Measurements from ENCODE around the gene EPYC. TPM values are rescaled to one million over a fixed set of nuclear protein-coding genes. Genes with fewer than 3 reads are reported as not detected.

Gene EPYC
- total and polyA plus RNA-seq, 4 donors = 0.05 to 0.31 TPM; not detected in 2

GRCh38 chr12:90954428-90954827 is 50.3 kb downstream of the EPYC start:
- DNase-seq (no peak), ATAC-seq (ENCODE audit: insufficient read depth, low FRiP score) (no peak)
- H3K27ac ChIP-seq (ENCODE audit: low read depth in 1 of 2, low read length in 1 of 2) = no peak overlapping the region
- TF ChIP-seq CTCF (IDR thresholded peaks at IDR 0.05; ENCODE audit: control extremely low read depth, extremely low read depth) = no peak
- no peak overlapping the region for H3K9ac ChIP-seq (ENCODE audit: insufficient read depth in 1 of 2, low read length in 2 of 2)
- H3K36me3 ChIP-seq (ENCODE audit: control insufficient read depth in 4 of 4, insufficient read depth in 4 of 4, low read length in 4 of 4) = no peaks in the 10 kb centered on the region
- 97 to 98% methylated on average over 25 of the region's 25 CpGs for WGBS, 2 donors
- no peaks in the 10 kb centered on the region for H3K9me3 ChIP-seq (ENCODE audit: control insufficient read depth in 4 of 4, insufficient read depth in 3 of 4, low read length in 3 of 4)
- peaks cover 0 to 4% (median 0%) of the 10 kb centered on the region in 5 donors for H3K4me1 ChIP-seq (ENCODE audit: control insufficient read depth in 5 of 5, insufficient read depth in 5 of 5, low read length in 5 of 5)
- no peaks in the 10 kb centered on the region for H3K27me3 ChIP-seq (ENCODE audit: control insufficient read depth in 3 of 3, insufficient read depth in 3 of 3, low read length in 2 of 3)
- no peak overlapping the region for H3K4me3 ChIP-seq

- Histone ChIP-seq H3K4me3 (no peak overlapping the region), H3K9me3 (ENCODE audit: control insufficient read depth in 4 of 4, insufficient read depth in 3 of 4, low read length in 3 of 4) (no peaks in the 10 kb centered on the region), H3K9ac (ENCODE audit: insufficient read depth in 1 of 2, low read length in 2 of 2) (no peak overlapping the region), H3K27me3 (ENCODE audit: control insufficient read depth in 3 of 3, insufficient read depth in 3 of 3, low read length in 2 of 3) (no peaks in the 10 kb centered on the region), H3K4me1 (ENCODE audit: control insufficient read depth in 5 of 5, insufficient read depth in 5 of 5, low read length in 5 of 5) (peaks cover 0 to 4% (median 0%) of the 10 kb centered on the region in 5 donors), H3K36me3 (ENCODE audit: control insufficient read depth in 4 of 4, insufficient read depth in 4 of 4, low read length in 4 of 4) (no peaks in the 10 kb centered on the region), H3K27ac (ENCODE audit: low read depth in 1 of 2, low read length in 1 of 2) (no peak overlapping the region)
- ATAC-seq (ENCODE audit: insufficient read depth, low FRiP score) (no peak), DNase-seq (no peak)
- no peak for TF ChIP-seq CTCF (IDR thresholded peaks at IDR 0.05; ENCODE audit: control extremely low read depth, extremely low read depth)
- 84 to 86% methylated on average over 32 of the region's 32 CpGs for WGBS, 2 donors
Observed at GRCh38 chr12:90953956-90954421, 50.8 kb downstream of the EPYC start.

- DNase-seq = no peak
- ATAC-seq (ENCODE audit: insufficient read depth, low FRiP score) = no peak
- Histone ChIP-seq H3K36me3 (ENCODE audit: control insufficient read depth in 4 of 4, insufficient read depth in 4 of 4, low read length in 4 of 4) (no peaks in the 10 kb centered on the region), H3K4me1 (ENCODE audit: control insufficient read depth in 5 of 5, insufficient read depth in 5 of 5, low read length in 5 of 5) (no peaks in the 10 kb centered on the region), H3K9ac (ENCODE audit: insufficient read depth in 1 of 2, low read length in 2 of 2) (no peak overlapping the region), H3K27ac (ENCODE audit: low read depth in 1 of 2, low read length in 1 of 2) (no peak overlapping the region), H3K9me3 (ENCODE audit: control insufficient read depth in 4 of 4, insufficient read depth in 3 of 4, low read length in 3 of 4) (no peaks in the 10 kb centered on the region), H3K27me3 (ENCODE audit: control insufficient read depth in 3 of 3, insufficient read depth in 3 of 3, low read length in 2 of 3) (no peaks in the 10 kb centered on the region), H3K4me3 (no peak overlapping the region)
- TF ChIP-seq CTCF (IDR thresholded peaks at IDR 0.05; ENCODE audit: control extremely low read depth, extremely low read depth) = no peak
Observed at GRCh38 chr12:90951432-90952105, 53.2 kb downstream of the EPYC start.

GRCh38 chr12:90947869-90948268 is 56.9 kb downstream of the EPYC start:
- Histone ChIP-seq H3K4me3 (no peak overlapping the region), H3K36me3 (ENCODE audit: control insufficient read depth in 4 of 4, insufficient read depth in 4 of 4, low read length in 4 of 4) (no peaks in the 10 kb centered on the region), H3K4me1 (ENCODE audit: control insufficient read depth in 5 of 5, insufficient read depth in 5 of 5, low read length in 5 of 5) (peaks cover 0 to 4% (median 0%) of the 10 kb centered on the region in 5 donors), H3K27me3 (ENCODE audit: control insufficient read depth in 3 of 3, insufficient read depth in 3 of 3, low read length in 2 of 3) (no peaks in the 10 kb centered on the region), H3K9me3 (ENCODE audit: control insufficient read depth in 4 of 4, insufficient read depth in 3 of 4, low read length in 3 of 4) (no peaks in the 10 kb centered on the region), H3K9ac (ENCODE audit: insufficient read depth in 1 of 2, low read length in 2 of 2) (no peak overlapping the region), H3K27ac (ENCODE audit: low read depth in 1 of 2, low read length in 1 of 2) (no peak overlapping the region)
- ATAC-seq (ENCODE audit: insufficient read depth, low FRiP score) (no peak), DNase-seq (no peak)
- WGBS, 2 donors = 71 to 94% methylated on average over 7 of the region's 7 CpGs
- no peak for TF ChIP-seq CTCF (IDR thresholded peaks at IDR 0.05; ENCODE audit: control extremely low read depth, extremely low read depth)
